Ramos (cell line): Measurements from ENCODE around the gene MOB3B.

Experiments used
- in situ Hi-C: fragments of 300-500 bp; cut with MboI; formaldehyde crosslinking; loops from one replicate; pipeline ENCODE4 v1.14.3; 2022; ENCODE audit warnings: low sequenced_read_pairs; ENCODE audit not compliant: unreplicated experiment

The MOB3B gene

GRCh38 chr9:27329291-27329690 is 200.3 kb downstream of the MOB3B start:
- in situ Hi-C loops: no loop called here

DNA sequence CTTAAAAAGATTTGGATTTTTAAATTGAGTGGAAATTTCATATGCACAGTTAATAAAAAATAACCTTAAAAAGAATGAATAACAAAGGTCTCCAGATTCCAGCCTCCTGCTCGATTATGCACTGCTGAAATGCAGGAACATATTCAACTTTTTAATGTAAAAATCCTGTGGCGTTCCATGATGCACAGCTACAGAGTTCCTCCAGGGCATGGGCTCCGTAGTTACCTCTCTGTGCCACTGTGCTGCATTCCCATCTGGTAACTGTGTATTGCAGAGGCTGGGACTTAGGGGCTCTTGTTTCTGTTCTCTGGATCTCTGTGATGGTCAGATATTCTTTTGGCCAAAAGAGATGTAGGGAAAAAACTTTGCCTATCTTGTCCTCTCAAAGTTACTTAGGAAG is 201.1 kb downstream of the MOB3B start:
- in situ Hi-C loops: no loop called here

GRCh38 chr9:27311184-27311583 is 218.4 kb downstream of the MOB3B start:
- in situ Hi-C loops: no loop called here

- in situ Hi-C loops: no loop called here
Measured at GRCh38 chr9:27310582-27310981, 219.0 kb downstream of the MOB3B start.

- in situ Hi-C loops: no loop called here
Measured at GRCh38 chr9:27308691-27309390, 220.8 kb downstream of the MOB3B start.

DNA sequence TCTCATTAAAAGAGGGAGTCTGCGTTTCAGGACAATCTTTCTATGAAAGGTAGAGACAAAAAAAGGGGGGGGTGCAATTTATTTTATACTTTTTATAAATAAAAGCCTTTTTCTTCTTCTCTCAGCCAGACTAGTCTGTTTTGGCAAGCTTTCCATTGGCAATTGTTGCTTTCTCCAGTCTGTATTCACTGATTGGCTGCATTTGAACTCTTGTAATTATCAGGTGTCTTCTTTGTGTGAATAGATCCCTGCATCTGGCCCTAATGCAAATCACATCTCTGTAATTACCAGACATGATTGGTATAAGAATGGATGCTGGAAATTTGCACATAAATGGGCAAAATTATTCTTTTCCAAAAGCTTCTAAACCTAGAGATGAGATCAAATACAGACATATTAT is 225.1 kb downstream of the MOB3B start:
- in situ Hi-C loops: no loop called here

DNA sequence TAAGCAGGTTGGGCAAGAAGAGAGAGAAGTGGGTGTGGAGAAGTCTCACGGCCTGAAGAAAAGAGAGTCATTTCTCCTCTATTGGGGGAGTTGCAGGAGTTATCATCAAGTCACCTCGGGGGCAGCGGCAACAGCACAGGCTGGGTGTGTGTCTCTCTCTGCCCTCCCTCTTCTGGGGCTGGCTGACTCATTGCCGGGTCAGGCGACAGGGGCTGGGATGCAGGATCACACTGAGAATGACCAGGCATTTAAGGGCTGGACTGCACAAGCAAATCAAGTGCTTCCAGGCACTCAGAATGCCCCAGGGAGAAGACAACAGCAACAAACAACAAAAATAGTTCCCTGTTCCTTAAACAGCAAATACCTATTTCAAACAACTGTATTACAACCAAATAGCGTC is 226.4 kb downstream of the MOB3B start:
- in situ Hi-C loops: no loop called here

GRCh38 chr9:27297050-27297449 is 232.6 kb downstream of the MOB3B start, which contains the start of gene EQTN:
EQTN (minus strand) TSS chr9:27297150; CDS start chr9:27297055, 95 bp downstream.
- in situ Hi-C loops: loop anchor here (25.0 kb wide), 1 partner anchor 260 kb away; no protein-coding TSS in a partner anchor

DNA sequence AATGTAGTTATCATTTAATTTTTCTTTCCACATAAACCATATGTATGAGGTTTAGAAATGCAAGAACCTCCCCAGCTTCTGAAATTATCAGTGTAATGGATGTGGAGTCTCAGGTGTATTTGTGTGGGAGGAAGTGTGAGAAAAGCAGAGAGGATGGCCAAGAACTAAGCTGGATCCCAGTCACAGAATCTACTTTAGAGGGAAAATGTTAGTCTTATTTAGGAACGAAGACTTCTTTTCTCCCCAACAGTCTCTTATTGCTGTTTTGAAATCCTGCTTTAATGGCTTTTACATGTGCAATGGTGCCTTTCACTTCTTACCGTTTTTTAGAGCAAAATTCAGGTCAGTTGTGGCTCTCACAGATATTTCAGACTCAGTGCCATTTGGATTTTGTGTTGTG is 235.6 kb downstream of the MOB3B start:
- in situ Hi-C loops: loop anchor here (25.0 kb wide), 1 partner anchor 257 kb away; no protein-coding TSS in a partner anchor

- in situ Hi-C loops: loop anchor here (25.0 kb wide), 1 partner anchor 256 kb away; no protein-coding TSS in a partner anchor
Measured at GRCh38 chr9:27292659-27293405, 236.8 kb downstream of the MOB3B start.

- in situ Hi-C loops: loop anchor here (25.0 kb wide), 1 partner anchor 254 kb away; no protein-coding TSS in a partner anchor
Measured at GRCh38 chr9:27291292-27291691, 238.3 kb downstream of the MOB3B start.

- in situ Hi-C loops: loop anchor here (25.0 kb wide), 1 partner anchor 245 kb away; no protein-coding TSS in a partner anchor
Measured at GRCh38 chr9:27282269-27282668, 247.3 kb downstream of the MOB3B start.

DNA sequence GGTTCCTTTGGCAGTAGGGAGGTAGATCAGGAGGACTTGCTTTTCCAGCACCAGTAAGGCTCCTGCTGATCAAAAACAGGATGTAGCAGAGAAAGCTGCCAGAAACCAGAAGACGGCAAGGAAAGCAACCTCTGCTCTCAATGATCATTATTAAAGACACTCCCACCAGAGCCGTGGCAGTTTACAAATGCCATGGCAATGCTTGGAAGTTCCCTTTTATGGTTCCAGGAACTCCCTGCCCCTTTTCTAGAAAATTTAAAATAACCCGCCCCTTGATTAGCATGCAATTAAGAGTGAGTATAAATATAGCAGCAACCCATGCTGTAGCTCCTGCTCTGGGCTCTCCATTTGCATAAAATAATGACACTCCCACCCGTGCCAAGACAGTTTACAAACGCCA is 248.8 kb downstream of the MOB3B start:
- in situ Hi-C loops: loop anchor here (25.0 kb wide), 1 partner anchor 244 kb away; no protein-coding TSS in a partner anchor

DNA sequence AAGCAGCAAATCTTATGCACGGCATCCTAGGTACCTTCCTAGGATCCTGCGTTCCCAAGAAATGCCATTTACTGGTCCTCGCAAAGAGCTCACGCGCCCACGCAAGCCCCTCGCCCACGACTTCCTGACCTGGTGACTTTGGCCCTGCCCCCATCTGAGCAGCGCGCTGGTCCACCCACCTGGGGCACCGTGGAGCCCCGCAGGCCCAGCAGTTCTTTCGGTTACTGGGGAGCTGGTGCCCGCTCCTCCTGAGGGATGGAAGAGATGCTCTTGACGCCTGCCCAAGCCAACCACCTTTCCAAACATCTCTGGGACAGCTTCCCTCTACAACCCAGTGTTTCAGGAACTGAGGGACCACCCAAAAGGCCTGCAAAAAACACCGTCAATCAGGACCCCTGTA is 249.4 kb downstream of the MOB3B start:
- in situ Hi-C loops: loop anchor here (25.0 kb wide), 1 partner anchor 243 kb away; no protein-coding TSS in a partner anchor

DNA sequence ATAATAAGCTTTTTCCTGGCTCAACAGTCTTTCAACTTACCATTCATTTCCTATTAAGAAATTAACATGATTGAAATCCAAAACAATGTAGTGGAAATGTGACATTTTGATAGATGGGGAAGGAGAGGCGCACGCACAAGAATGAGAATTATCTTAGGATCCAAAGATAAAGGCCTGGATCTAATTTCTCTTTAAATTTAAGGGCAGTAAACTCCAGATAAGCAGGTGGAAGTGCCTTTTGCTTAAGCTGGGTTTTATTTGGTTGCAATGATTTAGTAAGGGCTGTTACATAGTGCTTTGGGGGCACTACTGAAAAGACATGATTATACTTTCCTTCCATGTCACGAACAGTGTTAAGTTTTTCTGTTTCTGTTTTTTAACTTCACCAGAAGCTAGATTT is 250.0 kb downstream of the MOB3B start:
- in situ Hi-C loops: loop anchor here (10.0 to 25.0 kb wide), 2 partner anchors 242 to 545 kb away; no protein-coding TSS in a partner anchor

- in situ Hi-C loops: loop anchor here (10.0 to 25.0 kb wide), 2 partner anchors 241 to 544 kb away; no protein-coding TSS in a partner anchor
Measured at GRCh38 chr9:27278374-27278773, 251.2 kb downstream of the MOB3B start.

DNA sequence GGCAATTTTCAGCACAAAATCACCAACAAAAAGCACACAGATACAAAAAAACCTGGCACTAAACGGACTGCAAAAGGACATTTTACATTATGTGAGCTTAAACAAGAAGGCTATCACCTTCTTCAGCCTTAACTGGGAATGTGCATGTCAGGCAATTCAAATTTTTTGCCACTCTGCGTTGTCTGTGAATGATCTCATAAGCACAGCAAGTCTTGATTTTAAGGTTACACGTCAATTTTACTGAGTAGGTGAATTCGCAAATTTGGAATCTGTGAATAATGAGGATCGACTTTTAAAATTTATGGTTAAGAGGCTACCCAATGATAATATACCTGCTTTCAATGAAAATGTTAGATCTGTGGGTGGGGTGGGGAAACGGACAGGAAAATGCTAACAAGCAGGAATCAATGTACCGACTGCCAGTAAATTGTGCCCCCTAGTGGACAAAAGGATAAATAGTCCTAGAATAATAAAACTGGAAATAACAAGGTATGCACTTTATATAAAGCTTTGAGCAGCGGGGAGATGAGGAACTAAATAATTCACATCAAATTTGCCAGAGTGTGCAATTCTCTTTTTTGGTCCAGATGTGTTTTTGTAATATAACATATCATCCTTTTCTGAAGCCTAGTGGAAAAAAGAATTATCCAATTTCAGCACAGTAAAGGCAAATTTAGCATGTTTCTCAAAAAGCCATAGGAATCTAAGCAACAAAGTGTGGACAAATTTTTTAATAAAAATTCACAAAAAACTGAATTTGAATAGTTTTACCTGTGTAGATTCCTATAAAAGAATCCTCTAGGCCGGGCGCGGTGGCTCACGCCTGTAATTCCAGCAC is 253.2 kb downstream of the MOB3B start:
- in situ Hi-C loops: loop anchor here (10.0 to 25.0 kb wide), 2 partner anchors 239 to 542 kb away; no protein-coding TSS in a partner anchor
